ELR (cell line): ENCODE data around the gene KRT8.
"Not testable (repeated sequence)": the region's sequence is repeated elsewhere in the genome, so short reads cannot be mapped to it uniquely, and the experiment has no call there.

ENCODE experiments used
- DNase-seq: peaks from one replicate; pipeline ENCODE4 v3.0.0-alpha.2; 2015; ENCODE audit warnings: low read depth

The KRT8 gene

DNA sequence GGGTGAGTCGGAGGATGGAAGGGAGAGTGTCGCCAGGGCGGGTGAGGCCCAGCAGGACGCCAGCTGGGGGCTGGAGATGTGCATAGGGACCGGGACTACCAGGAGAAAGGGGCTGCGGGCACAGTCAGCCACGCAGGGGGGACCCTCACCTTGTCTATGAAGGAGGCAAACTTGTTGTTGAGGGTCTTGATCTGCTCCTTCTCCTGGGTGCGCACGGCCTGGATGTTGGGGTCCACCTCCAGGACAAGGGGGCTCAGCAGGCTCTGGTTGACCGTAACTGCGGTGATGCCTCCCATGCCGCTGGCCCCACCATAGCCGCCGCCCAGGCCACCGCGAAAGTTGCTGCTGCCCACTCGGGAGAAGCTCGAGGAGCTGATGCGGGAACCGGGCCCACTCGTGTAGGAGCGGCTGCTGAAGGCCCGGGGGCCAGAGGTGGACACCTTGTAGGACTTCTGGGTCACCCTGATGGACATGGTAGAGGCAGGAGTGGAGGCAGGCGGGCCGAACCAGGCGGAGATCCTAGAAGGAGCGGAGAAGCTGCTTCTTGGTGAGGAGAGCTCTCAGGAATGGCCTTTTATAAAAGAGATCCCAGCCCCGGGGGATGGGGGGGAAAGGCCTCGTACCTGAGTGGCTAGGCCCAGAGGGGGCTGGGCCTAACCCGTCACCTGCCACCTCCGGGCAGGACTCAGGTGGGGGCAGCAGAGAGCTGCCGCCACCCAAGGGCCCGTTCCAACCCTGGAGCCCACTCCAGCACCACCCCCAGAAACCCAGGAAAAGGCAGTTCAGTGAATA, at the start of gene KRT8:
Gene KRT8 (minus strand): TSS at position 568 of the 792 bp plus-strand sequence. CDS start 95 bp downstream, at position 473.
- not testable (repeated sequence) for DNase-seq

GRCh38 chr12:52953181-52953841, 48.4 kb upstream of the KRT8 start:
- DNase-seq, result no peak

DNA sequence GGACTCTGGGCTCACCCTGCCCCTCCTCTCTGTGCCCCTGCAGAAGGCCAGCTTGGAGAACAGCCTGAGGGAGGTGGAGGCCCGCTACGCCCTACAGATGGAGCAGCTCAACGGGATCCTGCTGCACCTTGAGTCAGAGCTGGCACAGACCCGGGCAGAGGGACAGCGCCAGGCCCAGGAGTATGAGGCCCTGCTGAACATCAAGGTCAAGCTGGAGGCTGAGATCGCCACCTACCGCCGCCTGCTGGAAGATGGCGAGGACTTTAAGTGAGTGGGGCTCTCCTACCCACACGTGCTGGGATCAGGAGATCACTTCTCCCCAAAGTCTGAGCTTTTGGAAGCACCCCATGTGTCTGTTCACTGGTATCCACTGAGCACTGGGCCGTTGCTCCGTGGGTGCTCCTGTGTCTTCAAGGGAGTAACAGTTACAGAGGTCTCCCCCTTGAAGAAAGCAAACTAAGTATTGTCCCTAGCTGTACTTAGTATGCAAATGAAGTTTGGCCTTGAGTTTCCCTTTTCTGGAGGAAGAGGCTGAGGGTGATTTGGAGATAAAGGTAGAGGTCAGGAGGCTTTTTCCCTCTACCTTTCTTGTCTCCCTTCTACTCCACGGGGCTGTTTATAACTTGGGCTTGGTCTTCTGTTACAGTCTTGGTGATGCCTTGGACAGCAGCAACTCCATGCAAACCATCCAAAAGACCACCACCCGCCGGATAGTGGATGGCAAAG, 47.4 kb upstream of the KRT8 start:
- DNase-seq, result no peak

DNA sequence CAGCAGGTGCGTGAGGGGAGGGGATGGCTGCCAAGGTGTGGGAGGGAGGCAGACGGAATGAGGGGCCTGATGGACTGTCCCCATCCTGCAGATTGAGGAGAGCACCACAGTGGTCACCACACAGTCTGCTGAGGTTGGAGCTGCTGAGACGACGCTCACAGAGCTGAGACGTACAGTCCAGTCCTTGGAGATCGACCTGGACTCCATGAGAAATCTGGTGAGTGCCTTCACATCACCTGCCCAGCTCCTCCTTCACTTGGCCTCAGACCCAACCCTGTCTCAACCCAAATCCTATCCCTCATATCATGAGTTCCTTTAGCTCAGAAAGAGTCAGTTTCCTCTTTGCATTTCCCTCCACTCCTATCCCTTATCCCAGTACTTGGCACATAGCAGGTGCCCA, 46.8 kb upstream of the KRT8 start:
- no peak for DNase-seq

DNA sequence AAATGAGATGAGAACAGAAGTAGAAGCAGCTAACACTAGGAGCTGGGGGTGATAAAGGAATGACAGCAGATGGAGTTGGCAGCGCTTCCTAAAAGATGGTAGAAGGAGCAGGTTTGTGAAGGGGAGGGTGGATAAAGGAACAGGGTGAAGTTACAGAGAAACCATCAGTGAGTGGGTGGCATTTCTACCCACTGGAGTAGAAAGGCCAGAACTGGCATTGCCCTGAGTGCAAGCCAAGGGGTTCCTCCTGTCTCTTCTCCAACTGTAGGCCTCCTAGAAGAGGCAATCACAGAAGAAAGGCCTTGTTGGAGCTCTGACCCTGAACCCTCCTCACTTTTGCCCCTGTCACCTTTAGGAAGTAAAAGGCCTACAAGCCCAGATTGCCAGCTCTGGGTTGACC, 46.2 kb upstream of the KRT8 start:
- no peak for DNase-seq

GRCh38 chr12:52950553-52950952, 45.7 kb upstream of the KRT8 start:
- DNase-seq, result no peak

DNA sequence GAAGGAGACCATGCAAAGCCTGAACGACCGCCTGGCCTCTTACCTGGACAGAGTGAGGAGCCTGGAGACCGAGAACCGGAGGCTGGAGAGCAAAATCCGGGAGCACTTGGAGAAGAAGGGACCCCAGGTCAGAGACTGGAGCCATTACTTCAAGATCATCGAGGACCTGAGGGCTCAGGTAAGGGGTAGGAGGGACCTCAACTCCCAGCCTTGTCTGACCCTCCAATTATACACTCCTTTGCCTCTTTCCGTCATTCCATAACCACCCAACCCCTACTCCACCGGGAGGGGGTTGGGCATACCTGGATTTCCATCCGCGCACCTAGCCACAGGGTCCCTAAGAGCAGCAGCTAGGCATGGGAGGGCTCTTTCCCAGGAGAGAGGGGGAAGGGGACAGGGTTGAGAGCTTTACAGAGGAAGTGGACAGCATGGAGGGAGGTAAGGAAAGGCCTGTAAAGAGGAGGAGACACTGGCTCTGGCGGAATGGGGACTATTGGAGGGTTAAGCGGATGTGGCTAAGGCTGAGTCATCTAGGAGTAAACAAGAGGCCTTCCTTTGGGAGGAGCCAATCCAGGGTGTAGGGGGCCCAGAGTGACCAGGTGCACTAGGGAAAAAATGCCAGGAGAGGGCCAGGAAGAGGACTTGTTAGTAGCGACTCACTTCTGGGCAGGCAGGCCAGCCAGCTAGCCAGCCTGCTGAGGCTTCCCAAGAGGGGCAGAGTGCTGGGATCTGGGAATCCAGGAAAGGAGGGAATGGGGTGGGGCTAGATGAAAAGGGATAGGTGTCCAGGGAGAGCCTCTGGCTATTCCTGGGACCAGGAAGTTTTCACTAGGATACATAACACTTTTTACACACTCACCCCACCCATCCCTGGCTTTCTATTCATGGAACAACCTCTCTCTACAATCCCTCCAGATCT, 44.8 kb upstream of the KRT8 start:
- DNase-seq, result peak; percentile 98

DNA sequence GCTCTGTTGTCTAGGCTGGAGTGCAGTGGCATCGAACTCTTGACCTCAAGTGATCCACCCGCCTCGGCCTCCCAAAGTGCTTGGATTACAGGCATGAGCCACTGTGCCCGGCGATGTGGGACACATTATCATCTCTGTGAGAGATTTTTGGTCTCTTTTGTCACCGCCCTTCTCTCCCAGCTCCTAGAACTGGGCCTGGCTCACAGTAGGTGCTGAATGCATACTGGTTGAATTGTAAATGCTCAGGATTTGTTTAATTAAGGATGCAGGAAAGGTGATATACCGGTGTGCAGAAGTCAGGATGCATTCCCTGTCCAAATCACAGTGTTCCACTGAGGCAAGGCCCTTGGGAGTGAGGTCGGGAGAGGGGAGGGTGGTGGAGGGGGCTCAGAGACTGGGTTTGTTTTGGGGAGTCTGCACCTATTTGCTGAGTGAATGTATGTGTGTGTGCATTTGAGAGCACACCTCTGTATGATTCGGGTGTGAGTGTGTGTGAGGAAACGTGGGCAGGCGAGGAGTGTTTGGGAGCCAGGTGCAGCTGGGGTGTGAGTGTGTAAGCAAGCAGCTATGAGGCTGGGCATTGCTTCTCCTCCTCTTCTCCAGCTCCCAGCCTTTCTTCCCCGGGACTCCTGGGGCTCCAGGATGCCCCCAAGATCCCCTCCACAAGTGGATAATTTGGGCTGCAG, 43.0 kb upstream of the KRT8 start:
- DNase-seq, result no peak

GRCh38 chr12:52946797-52947547, 42.1 kb upstream of the KRT8 start:
- peak; percentile 47 for DNase-seq

- DNase-seq, result peak; percentile 32
Measured at GRCh38 chr12:52946334-52946733, 41.5 kb upstream of the KRT8 start.

GRCh38 chr12:52945389-52946232, 40.7 kb upstream of the KRT8 start:
- peak; percentile 68 for DNase-seq

DNA sequence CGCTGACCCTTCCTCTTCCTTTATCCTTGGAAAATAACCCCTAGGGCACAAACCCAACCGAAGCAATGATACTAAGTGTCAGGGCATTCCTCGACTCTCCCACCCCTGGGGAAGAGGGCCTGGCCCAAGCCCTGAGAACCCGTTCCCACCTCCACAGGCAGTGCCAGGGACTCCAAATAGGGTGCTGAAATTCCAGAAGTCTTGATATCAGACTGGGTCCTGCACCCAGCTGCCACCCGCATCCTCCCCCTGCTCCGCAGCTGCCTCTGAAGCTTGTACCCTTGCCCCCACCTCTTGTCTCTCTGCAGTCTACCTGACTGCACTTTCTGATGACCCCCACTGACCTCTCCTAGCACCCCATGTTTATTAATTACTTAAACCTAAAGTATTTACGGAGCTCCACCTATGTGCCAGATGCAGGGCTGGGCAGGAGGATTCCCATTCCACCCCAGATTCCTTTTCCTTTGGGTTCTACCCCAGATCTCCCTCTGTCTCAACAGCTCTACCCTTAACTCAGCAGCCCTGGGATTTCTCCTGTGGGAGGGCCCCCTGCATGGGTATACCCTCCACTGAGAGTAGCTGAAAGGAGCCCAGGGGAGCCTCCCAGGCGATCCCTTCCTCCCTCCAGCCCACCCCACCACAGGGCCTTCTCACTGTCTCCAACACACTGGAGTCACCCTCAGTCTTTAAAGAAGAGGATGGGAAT, 40.0 kb upstream of the KRT8 start:
- no peak for DNase-seq

- no peak for DNase-seq
Measured at GRCh38 chr12:52942901-52943181, 38.0 kb upstream of the KRT8 start.

DNA sequence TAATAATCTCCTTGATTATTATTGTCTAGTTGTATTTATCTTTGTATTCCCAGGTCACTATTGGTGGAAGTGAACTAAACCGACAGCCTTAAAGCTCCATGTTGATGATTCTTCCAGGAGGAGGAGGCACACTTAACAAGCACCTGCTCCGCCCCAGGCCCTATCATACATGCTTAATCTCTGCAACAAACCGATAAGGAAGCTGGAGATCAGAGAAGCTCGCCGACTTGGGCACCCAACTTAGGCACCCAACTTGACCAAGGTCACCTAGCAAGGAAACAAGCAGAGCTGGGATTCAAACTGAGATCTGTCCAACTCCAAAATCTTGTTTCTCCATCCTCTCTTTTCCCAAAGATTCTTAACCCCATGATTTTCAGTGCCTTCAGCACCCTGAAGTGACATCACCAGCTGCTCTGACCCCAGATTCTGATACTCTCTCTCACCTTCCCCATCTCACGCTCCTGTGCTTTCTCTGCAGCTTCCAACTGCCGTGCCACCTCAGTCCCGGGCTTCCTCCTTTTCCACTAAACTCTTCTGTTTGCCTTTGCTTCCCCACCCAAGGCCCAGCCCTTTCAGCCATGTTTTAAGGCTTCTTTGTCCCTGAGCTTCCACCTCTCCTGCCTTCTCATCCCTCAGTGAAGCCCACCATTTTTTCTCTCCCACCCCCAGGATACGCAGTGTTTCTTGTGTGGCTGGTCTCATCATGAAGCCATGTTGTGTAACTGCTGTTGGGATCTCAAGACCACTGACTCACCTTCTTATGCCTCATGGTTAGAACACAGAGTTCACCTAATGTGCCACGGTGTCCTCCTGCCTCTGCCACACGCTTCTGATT, 37.4 kb upstream of the KRT8 start:
- peak; percentile 34 for DNase-seq

DNA sequence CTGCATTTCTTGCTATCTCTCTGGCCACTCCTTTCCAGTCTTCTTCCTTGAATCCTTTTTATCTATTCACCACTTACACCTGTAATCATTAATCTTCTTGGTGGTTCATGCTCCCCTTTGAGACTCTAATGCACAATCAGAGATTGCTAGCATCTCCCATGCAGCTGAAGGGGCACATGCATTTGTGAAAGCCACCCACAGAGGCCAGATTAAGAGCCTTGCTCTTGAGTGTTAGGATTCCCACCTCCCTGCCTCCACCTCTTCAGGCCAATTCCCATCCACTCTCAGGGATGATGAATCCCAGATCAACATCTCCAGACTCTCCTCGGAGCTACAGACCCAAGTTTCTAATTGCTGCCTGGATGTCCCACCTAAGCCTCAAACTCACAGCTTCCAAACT, 24.7 kb upstream of the KRT8 start:
- no peak for DNase-seq

DNA sequence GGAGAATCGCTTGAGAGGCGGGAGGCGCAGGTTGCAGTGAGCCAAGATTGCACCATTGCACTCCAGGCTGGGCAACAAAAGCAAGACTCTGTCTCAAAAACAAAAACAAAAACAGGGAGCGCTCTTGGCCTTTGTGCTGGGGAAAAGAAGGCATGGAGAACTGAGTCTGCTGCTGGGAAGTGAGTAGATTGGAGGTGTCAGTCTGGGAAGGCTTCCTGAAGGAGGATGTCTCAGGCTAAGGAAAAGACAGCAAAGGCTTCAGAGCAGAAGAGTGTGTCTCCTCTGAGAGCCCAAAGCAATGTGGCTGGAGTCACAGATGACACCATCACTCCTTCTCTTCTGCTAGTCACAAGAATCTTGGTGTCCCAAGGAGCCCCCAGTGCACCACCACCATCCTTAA, 23.1 kb upstream of the KRT8 start:
- DNase-seq, result no peak

GRCh38 chr12:52926596-52927234, 21.8 kb upstream of the KRT8 start:
- no peak for DNase-seq
